Gastroesophageal sphincter (tissue), 4 donors: ENCODE results near the gene A1BG. TPM values are rescaled to one million over a fixed set of nuclear protein-coding genes. Genes with fewer than 3 reads are reported as not detected.
A peak's percentile ranks its signal among the peaks of the same experiment; 100 is the strongest.

Experiments used
- ATAC-seq: fragments of 150-250 bp; one replicate; pipeline ENCODE4 v1.9.1; 2016; ENCODE audit warnings: mild to moderate bottlenecking, moderate library complexity
- H3K27ac ChIP-seq, 4 donors: fragments of 200-600 bp; sonication (generic) in 3 of 4; 1 replicate in 3 of 4; 2 replicates in 1 of 4; pipeline ENCODE4 v1.5.1; 2016 to 2019
- H3K27me3 ChIP-seq: fragments of 200-600 bp; sonication (generic); one replicate; pipeline ENCODE4 v1.5.1; 2019
- H3K36me3 ChIP-seq, 2 donors: fragments of 200-600 bp; sonication (generic); one replicate each; pipeline ENCODE4 v1.5.1; 2019; ENCODE audit warnings: control low read depth in 1 of 2
- H3K4me1 ChIP-seq, 3 donors: fragments of 200-600 bp; sonication (generic); 1 replicate in 2 of 3; 2 replicates in 1 of 3; pipeline ENCODE4 v1.5.1; 2016 to 2019; ENCODE audit warnings: control low read depth in 2 of 3
- H3K4me3 ChIP-seq, 2 donors: fragments of 200-600 bp; sonication (generic); one replicate each; pipeline ENCODE4 v1.5.1; 2019; ENCODE audit warnings: mild to moderate bottlenecking in 1 of 2, moderate library complexity in 1 of 2
- H3K9me3 ChIP-seq, 3 donors: fragments of 200-600 bp; sonication (generic); one replicate each; pipeline ENCODE4 v1.5.1; 2017 to 2019; ENCODE audit warnings: control low read depth in 2 of 3
- CTCF ChIP-seq, 4 experiments: fragments of 200-600 bp in 2 of 4; fragments of 450-650 bp in 2 of 4; sonication (generic) in 1 of 4; IDR thresholded peaks; one replicate each; pipeline ENCODE4 v1.5.1; 2017 to 2019; ENCODE audit warnings: antibody characterized with exemption in 4 of 4, mild to moderate bottlenecking in 2 of 4, moderate library complexity in 2 of 4
- EP300 ChIP-seq: sonication (generic); formaldehyde crosslinking; IDR thresholded peaks from one replicate; pipeline ENCODE4 v1.6.1; 2017; ENCODE audit warnings: antibody characterized with exemption, mild to moderate bottlenecking
- POLR2A ChIP-seq, 2 donors: fragments of 450-650 bp; IDR thresholded peaks; one replicate each; pipeline ENCODE4 v1.6.1; 2017; ENCODE audit warnings: antibody characterized with exemption in 2 of 2, mild to moderate bottlenecking in 2 of 2, moderate library complexity in 1 of 2
- POLR2AphosphoS5 ChIP-seq: sonication (generic); formaldehyde crosslinking; IDR thresholded peaks from one replicate; pipeline ENCODE4 v1.6.1; 2017; ENCODE audit warnings: antibody characterized with exemption
- WGBS, 2 donors: methylation state at CpG; one replicate each; pipeline ENCODE4 v1.1.5; 2018; ENCODE audit warnings: low coverage in 1 of 2; 5-methylcytosine and 5-hydroxymethylcytosine counted together
- total RNA-seq, 4 donors: library from RNA; depleted of rRNA; stranded (reverse); fragments of >200 nt; gene quantifications; one replicate each; pipeline ENCODE4 v1.1.0, GENCODE V29; 2016

The A1BG gene
- total RNA-seq, 4 donors from 2014 or later = 2.3 to 20.7 (median 7.5) TPM

DNA sequence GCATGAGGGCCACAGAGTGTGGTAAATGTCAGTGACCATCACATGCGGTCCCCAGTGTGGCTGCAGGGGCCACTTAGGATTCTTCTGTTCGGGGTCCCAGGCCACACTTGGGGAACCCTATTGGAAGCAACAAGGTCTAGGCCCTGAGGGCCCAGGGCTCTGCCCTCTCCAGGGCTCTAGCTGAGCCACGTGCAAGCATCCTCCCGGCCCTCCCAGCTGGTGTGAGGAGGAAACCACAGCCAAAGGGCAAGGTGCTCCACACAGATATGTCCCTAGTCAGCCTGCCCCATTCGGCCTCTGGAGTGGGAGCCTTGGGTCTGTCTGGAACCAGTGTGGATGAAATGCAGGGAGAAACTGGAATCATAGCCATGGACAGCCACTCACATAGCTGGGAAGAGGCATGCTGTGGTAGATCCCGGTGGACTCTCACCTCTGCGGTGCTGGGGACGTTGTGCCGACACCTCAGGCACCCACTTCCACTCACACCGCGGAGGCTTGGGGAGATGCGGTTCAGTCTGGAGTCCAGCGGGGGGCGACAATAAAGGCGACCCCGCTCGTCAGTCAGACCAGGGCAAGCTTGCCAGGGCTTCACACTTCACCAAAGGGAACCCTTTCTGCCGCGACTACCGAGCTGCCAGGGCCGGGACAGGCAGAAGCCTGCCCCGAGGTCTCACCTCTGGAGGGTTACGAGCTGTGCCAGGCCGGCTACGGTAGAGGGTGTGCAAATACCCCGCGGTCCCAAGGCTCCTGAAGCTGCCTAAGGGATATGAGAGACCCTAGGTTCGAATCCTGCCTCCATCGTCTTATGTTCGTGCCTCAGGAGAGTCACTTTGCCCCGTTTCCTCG, 13.5 kb upstream of the A1BG start:
- 82 to 100% methylated on average over 4 to 7 of the region's 32 CpGs for WGBS, 2 donors
- Histone ChIP-seq H3K4me1 (peaks cover 0 to 10% (median under 1%) of the 10 kb centered on the region in 3 donors), H3K9me3 (no peaks in the 10 kb centered on the region), H3K4me3 (no peak overlapping the region), H3K27me3 (peaks cover 22% of the 10 kb centered on the region), H3K27ac (no peak overlapping the region), H3K36me3 (peaks cover 0 to 19% of the 10 kb centered on the region in 2 donors)
- TF ChIP-seq POLR2A (IDR thresholded peaks at IDR 0.05) (no peak), EP300 (no peak), CTCF (IDR thresholded peaks at IDR 0.05) (no peak), POLR2AphosphoS5 (no peak)
- no peak for ATAC-seq

DNA sequence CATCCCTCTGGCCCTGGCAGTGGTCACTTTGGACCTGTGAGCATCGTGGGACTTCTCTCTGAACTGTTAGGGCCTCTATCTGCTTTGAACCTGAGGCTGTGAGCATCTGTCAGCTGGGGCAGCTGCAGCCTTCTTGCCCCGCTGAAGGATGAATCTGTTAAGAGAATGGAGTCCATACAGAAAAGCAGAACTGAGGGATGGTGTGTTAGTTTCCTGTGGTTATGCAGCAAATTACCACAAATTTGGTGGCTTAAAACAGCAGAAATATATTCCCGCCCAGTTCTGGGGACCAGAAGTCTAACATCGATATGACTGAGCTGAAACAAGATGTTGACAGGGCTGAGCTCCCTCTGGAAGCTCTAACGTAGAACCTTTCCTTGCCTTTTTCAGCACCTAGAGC, 10.9 kb upstream of the A1BG start:
- Histone ChIP-seq H3K4me3 (no peak overlapping the region), H3K36me3 (peaks cover 0 to 19% of the 10 kb centered on the region in 2 donors), H3K27ac (no peak overlapping the region), H3K27me3 (peaks cover 22% of the 10 kb centered on the region), H3K4me1 (peaks cover 0 to 18% (median 4%) of the 10 kb centered on the region in 3 donors), H3K9me3 (no peaks in the 10 kb centered on the region)
- WGBS, 2 donors = 64 to 95% methylated on average over 3 to 4 of the region's 5 CpGs
- no peak for TF ChIP-seq POLR2AphosphoS5
- TF ChIP-seq CTCF (IDR thresholded peaks at IDR 0.05) = no peak
- TF ChIP-seq EP300 = no peak
- no peak for TF ChIP-seq POLR2A (IDR thresholded peaks at IDR 0.05)
- ATAC-seq = no peak

GRCh38 chr19:58362272-58362994, 9.1 kb upstream of the A1BG start, which contains the start of gene ZNF497:
TSS of gene ZNF497 (minus strand) at chr19:58362751. CDS start at chr19:58357635, 5,116 bp downstream.
- peak; percentile 96 for ATAC-seq
- peak within 1 kb of the TSS; percentile 92 to 94 (median 93) for H3K27ac ChIP-seq
- H3K4me1 ChIP-seq = peaks cover 0 to 21% (median 4%) of the 10 kb centered on the region in 3 donors
- H3K36me3 ChIP-seq = peaks cover 0 to 13% of the 10 kb centered on the region in 2 donors
- H3K9me3 ChIP-seq = no peaks in the 10 kb centered on the region
- peaks cover 20% of the 10 kb centered on the region for H3K27me3 ChIP-seq
- TF ChIP-seq EP300 (no peak), POLR2AphosphoS5 (peak; percentile 81), POLR2A (IDR thresholded peaks at IDR 0.05) (peak; percentile 58 to 80), CTCF (IDR thresholded peaks at IDR 0.05) (peak in 1 of 4 experiments; percentile 35)
- WGBS, 2 donors = 0% methylated on average over 16 to 25 of the region's 74 CpGs
- H3K4me3 ChIP-seq = peak within 1 kb of the TSS; percentile 82 to 84

GRCh38 chr19:58361900-58362271, 8.6 kb upstream of the A1BG start:
- Histone ChIP-seq H3K27ac (peak overlapping the region; percentile 92 to 94 (median 93)), H3K4me1 (peaks cover 0 to 26% (median 4%) of the 10 kb centered on the region in 3 donors), H3K9me3 (no peaks in the 10 kb centered on the region), H3K27me3 (peaks cover 20% of the 10 kb centered on the region), H3K4me3 (peak overlapping the region; percentile 82 to 84), H3K36me3 (peaks cover 0 to 12% of the 10 kb centered on the region in 2 donors)
- ATAC-seq = no peak
- TF ChIP-seq CTCF (IDR thresholded peaks at IDR 0.05) (no peak), POLR2AphosphoS5 (no peak), EP300 (no peak), POLR2A (IDR thresholded peaks at IDR 0.05) (no peak)
- WGBS, 2 donors = 0 to 1% methylated on average over 3 to 16 of the region's 28 CpGs
